ENCODE results near the gene AIRE.
A peak's percentile ranks its signal among the peaks of the same experiment; 100 is the strongest.

Gene AIRE

GRCh38 chr21:44325386-44326271, 40.0 kb downstream of the AIRE start:
- no peak for DNase-seq

DNA sequence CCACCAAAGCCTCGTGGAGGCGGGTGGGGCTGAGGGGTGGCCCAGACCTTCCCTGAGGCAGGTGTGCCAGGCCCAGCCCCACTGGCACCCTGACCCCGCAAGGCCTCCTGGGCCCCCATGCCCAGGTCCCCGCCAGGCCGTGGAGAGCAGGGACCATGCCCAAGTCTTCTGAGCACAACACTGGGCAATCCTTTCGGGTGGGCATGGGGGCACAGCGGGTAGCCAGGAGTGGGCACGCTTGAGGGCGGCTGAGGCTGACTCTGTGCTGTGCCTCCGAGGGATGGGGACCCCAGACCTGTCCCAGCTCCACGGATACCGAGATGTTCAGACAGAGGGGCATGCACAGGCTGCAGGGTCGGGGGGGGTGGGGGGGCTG, 40.6 kb downstream of the AIRE start:
- no peak for DNase-seq

DNA sequence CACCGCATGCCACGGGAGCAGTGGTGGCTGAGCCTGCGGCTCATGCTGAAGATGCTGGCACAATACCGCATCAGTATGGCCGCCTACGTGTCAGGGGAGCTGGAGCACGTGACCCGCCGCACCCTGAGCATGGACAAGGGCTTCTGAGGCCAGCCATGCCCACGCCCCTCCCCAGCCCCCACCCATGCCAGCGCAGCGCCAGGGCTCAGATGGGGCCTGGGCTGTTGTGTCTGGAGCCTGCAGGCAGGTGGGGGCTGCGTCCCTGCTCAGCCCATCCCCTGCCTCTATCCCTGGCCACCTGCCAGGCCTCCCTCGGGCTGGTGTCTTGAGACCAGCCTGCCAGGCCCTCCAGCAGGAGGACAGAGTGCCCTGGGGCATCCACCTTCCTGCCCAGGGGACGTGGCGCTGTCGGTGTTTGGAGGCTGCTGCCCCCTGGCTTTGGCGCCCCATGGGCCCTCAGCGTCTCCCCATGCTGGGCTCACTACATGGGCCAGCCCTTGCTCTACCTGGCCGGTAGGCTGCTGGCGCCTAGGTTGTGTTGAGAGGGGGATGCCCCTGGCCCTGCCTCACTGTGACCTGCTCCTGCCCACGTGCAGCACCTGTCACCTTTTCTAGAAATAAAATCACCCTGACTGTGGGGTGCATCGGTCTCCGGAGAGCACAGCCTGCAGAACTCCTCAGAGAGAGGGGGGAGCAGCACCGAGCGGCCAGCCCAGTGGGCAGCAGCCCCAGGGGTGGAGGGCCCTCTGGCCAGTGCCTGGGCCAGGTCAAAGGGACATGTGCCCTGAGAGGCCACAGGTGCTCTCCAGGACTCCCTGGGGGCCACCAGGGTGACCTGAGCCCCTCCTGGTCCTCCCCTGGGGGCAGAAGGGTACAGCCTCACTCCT, 41.3 kb downstream of the AIRE start:
- no peak for DNase-seq

DNA sequence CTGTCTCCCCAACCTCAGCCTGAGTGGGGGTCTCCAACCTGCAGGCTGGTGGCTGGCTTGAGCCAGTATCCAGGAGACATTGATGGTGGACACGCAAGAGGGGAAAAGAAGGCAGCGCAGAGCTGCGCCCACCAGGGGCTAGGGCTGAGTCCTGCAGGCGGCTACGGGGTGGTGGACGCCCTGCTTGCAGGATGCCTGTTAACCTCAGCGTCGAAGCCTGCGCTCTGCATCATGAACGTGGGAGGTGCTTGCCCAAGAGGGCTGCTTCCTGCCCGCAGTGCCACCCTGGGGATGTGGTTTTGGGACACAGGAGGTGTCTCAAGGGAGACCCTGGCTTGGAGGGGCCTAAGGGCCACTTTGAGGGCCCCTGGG, 41.9 kb downstream of the AIRE start:
- no peak for DNase-seq

- no peak for DNase-seq
Measured at GRCh38 chr21:44328242-44328895, 42.7 kb downstream of the AIRE start.

- no peak for DNase-seq
Measured at GRCh38 chr21:44329086-44329889, 43.6 kb downstream of the AIRE start.

DNA sequence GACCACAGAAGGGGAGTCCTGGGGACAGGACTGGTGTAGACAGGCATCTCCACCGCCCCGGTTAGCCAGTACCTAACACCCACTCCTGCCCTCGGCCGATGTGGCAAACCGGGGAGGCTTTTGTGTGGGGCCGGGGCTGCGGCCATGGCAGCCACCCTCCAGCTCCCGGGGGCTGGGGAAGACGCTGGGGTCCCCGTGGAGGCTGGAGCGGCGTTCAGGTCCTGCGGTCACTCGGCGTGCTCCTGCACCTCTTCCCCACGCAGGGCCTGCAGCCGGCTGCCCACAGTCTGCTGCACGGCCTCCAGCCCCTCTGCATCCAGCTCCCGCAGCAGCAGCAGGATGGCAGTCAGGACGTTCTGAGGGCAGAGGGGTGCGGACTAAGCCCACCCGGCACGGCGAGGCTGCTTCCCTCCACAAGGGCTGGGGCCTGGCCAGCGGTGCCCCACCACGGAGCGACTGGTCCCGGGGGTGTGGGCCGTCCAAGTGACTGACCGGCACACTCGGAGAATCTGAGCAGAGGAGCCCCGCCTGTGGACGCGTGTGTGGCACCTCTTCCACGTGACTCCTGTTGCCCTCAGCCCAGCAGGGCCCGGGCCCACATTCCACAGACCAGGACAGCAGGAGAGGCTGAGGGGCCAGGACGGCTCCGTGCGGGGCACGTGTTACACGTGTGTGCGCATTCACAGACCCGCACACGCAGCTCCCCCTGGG, 44.5 kb downstream of the AIRE start:
- DNase-seq, result no peak

GRCh38 chr21:44330698-44331097, 45.0 kb downstream of the AIRE start:
- no peak for DNase-seq

GRCh38 chr21:44331209-44331608, 45.5 kb downstream of the AIRE start:
- no peak for DNase-seq

DNA sequence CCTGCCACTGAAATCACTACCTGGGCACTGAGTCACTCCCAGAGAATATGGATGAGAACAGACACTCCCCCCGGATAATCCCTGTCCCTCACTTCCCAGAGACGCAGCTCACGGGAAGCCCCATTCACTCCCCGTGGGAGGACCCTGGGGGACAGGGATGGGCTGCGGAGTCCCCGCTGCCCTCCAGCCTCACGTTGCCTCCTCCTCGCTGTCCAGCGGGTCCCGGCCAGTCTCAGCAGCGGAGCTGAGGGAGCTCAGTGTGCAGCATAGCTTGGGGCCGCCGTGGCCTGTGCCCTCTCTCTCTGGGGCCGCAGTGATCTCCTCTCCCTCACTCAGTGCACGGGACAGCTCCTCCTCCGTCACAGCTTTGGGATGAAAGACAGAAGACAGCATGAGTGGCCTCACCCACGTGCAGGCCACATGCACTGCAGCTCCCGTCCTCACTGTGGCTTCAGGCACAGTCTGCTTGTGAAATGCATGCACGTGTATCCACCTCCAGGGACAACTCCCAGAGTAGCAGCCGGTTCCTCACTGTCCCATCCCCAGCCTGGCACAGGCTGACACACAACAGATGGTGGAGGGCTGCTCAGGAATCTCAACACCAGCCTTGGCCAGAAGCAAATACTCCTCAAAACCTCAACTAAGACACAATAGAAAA, 46.1 kb downstream of the AIRE start:
- peak; percentile 58 for DNase-seq

DNA sequence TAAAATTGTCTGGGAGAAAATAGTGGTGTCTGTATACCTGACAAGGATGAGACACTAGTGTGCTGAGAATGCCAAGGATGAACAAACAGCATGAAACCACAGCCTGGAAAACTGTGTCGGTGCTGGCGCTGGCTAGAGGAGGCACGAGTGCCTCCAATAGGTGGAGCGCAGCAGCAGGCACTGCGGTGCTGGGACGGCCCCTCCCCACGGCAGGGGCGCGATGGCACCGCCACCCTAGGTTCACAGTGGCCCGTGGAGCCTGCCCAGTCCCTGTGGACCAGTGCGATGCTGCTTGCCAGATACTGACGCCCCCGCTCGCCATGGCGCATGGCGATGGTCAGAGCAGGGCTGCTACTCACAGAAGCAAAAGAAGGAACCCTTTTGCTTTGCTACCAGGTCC, 46.7 kb downstream of the AIRE start:
- no peak for DNase-seq

GRCh38 chr21:44332965-44333364, 47.3 kb downstream of the AIRE start:
- DNase-seq, result no peak

GRCh38 chr21:44333509-44334328, 48.0 kb downstream of the AIRE start:
- no peak for DNase-seq

DNA sequence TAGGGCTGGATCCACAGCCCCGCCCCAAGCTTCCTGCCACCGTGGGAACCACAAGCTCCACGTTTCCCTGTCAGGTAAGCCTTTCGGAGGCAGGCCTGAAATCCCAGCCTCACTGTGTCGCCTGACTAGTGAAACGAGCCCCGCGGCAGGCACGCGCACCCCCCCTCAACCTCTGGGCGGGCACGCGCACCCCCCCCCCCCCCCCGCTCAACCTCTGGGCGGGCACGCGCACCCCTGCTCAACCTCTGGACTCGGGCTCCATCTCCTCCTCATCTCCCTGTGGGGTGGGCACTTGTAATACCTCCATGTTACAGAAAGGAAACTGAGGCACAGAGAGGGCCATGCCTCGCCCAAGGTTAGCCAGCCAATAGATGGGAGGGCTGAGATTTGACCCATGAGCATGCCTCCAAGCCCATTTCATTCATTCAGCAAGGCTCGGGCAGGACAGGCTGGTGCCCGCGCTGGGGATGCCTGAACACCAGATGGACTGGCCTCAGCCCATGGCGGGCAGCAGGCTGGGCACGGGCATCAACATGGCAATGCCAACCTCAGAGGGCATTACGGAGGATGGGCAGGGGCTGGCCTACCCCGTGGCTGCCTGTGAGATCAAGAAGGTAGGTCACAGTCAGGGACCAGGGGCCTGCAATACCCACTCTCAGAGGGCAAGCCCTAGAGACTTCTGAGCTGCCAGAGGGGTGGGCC, 48.8 kb downstream of the AIRE start:
- no peak for DNase-seq

- no peak for DNase-seq
Measured at GRCh38 chr21:44335266-44336059, 49.8 kb downstream of the AIRE start.

- no peak for DNase-seq
Measured at GRCh38 chr21:44337449-44337848, 51.8 kb downstream of the AIRE start.

DNA sequence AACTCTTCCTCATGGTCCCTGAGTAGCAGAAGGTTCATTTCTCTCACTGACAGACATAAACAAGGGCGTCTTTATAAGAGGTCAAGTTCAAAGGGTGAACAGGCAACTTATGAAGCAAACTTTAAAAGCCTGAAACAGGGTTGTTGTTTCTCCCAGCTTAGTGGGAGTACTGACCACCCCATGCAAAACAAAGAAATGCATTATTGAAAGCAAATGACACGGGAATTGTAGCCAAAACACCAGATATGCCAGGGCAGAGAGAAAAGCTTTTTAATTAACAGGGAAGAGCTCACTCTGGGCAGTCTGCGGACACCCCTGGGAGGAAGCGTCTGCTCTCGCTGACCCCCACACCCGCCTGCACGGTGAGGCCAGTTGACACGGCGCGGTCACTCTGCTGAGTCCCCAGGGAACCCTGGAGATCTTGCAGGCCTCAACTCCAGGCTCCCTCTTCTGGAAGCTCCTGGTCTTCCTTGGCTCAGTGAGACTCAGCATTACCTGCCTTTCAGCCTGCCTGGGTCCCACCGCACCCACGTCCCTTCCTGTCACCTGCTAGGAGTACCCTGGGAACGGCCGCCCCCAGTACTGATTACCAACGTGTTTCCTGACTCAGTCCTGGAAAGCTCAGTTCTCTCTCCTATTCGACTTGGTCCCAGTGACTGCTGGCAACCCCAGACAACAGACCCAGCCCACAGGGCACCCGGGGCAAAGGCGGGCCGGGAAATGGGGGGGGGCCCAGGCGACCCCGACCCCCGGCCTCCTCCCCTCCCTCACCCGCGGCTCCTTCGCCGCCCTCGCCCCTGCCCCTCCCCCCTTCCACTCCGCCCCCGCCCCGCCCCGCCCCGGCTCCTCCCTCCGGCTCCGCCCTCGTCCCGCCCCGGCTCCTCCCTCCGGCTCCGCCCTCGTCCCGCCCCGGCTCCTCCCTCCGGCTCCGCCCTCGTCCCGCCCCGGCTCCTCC, 52.5 kb downstream of the AIRE start:
- peak; percentile 63 for DNase-seq

Data from NCI-H82 (cell line).